ENCODE results near the gene LRRC58. TPM values are rescaled to one million over a fixed set of nuclear protein-coding genes. Genes with fewer than 3 reads are reported as not detected.

LRRC58 gene
- total RNA-seq, 6 experiments from 2014 or later, result 14.2 to 17.9 (median 16.3) TPM

DNA sequence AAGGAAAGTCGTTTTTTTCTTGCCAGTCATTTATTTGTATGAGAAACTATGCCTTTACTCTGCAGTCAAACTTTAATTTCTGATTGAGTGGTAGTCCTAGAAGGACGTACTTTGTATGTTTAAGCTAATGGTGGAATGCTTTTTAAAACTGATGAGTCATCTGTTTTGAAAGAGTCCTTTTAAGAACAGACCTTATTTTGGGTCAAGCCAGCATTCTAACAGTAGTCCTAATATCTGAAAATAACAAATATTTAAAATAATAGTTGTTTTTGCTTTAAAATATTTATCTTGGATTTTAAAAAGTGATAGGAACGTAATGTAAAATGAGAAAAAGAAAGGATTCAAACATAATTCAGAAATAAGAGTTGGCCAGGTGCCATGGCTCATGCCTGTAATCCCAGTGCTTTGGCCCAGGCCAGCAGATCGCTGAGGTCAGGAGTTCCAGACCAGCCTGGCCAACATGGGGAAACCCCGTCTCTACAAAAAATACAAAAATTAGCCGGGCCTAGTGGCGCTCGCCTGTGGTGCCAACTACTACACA lies 1.3 kb upstream of the LRRC58 start:
- peaks cover 8% of the 10 kb centered on the region for H3K27me3 Mint-ChIP-seq (ENCODE audit: insufficient read depth)
- H3K4me3 Mint-ChIP-seq, result peak overlapping the region; percentile 93
- H3K4me1 Mint-ChIP-seq (ENCODE audit: low read depth), result peaks cover 36% of the 10 kb centered on the region
- DNase-seq, result peak; percentile 70
- H3K27ac Mint-ChIP-seq, result peak overlapping the region; percentile 89
- H3K9me3 Mint-ChIP-seq, result no peaks in the 10 kb centered on the region
- no peak for TF ChIP-seq CTCF (IDR thresholded peaks at IDR 0.05)
- peaks cover 8% of the 10 kb centered on the region for H3K36me3 Mint-ChIP-seq (ENCODE audit: low read depth)

- Mint-ChIP-seq H3K27ac (peak overlapping the region; percentile 89), H3K9me3 (no peaks in the 10 kb centered on the region), H3K36me3 (ENCODE audit: low read depth) (peaks cover 8% of the 10 kb centered on the region), H3K4me3 (peak overlapping the region; percentile 93), H3K27me3 (ENCODE audit: insufficient read depth) (peaks cover 3% of the 10 kb centered on the region; the same call in 1 of the 2 replicates), H3K4me1 (ENCODE audit: low read depth) (peaks cover 43% of the 10 kb centered on the region)
- DNase-seq, result no peak
- TF ChIP-seq CTCF (IDR thresholded peaks at IDR 0.05), result no peak
Measured at GRCh38 chr3:120349855-120350125, 636 bp upstream of the LRRC58 start.

DNA sequence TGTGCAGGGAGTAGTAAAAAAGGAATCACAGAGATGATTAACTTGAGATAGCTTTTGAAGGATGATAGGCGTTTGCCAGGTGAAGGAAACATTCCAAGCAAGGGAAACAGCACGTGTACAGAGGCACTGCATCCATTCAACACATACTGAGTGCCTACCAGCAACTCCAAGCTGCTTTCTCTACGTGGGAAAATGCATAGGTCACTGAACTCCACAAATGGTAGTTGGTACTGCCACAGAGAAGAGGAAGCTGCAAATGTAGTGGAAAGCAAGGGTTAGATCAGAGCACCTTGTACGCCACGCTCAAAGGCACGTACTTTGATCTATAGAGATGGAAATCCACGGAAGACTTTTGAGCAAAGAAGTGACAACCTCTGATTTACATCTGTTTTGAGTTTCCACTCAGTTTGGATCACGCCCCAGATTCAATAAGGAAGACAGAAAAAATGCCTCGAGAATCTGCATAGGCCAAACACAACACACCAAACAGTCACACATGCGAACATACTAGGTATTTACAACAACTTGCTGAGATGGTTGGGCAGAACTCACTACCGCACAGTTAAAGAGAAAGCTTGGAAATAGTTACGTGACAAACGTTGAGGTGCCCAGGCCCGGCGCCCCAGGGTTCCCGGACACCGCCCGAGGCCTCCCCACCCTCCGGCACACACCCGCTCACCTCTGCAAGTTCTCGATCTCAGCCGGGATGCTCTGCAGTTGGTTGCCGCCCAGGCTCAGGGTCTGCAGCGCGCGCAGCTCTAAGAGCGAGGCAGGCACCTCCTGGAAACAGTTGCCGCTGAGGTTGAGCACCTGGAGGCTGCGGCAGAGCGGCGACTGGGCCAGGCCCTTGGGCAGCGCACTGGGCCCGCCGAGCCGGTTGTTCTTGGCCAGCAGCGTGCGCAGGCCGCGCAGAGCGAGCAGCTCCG lies 826 bp downstream of the LRRC58 start:
- no peak for TF ChIP-seq CTCF (IDR thresholded peaks at IDR 0.05)
- peaks cover 3% of the 10 kb centered on the region; the same call in 1 of the 2 replicates for H3K27me3 Mint-ChIP-seq (ENCODE audit: insufficient read depth)
- peak overlapping the region; percentile 93 for H3K4me3 Mint-ChIP-seq
- peak overlapping the region; percentile 77 for H3K27ac Mint-ChIP-seq
- no peaks in the 10 kb centered on the region for H3K9me3 Mint-ChIP-seq
- peak; percentile 8 for DNase-seq
- peaks cover 11% of the 10 kb centered on the region for H3K36me3 Mint-ChIP-seq (ENCODE audit: low read depth)
- H3K4me1 Mint-ChIP-seq (ENCODE audit: low read depth), result peaks cover 52% of the 10 kb centered on the region

GRCh38 chr3:120344349-120344748 lies 4.8 kb downstream of the LRRC58 start:
- H3K36me3 Mint-ChIP-seq (ENCODE audit: low read depth), result peaks cover 38% of the 10 kb centered on the region
- no peak for TF ChIP-seq CTCF (IDR thresholded peaks at IDR 0.05)
- H3K27me3 Mint-ChIP-seq (ENCODE audit: insufficient read depth), result peaks cover 1% of the 10 kb centered on the region; the same call in 1 of the 2 replicates
- H3K4me3 Mint-ChIP-seq, result no peak overlapping the region
- no peak overlapping the region for H3K27ac Mint-ChIP-seq
- peak; percentile 11 for DNase-seq
- H3K9me3 Mint-ChIP-seq, result peaks cover 12% of the 10 kb centered on the region
- H3K4me1 Mint-ChIP-seq (ENCODE audit: low read depth), result peaks cover 38% of the 10 kb centered on the region

- Mint-ChIP-seq H3K4me3 (no peak overlapping the region), H3K27me3 (ENCODE audit: insufficient read depth) (no peaks in the 10 kb centered on the region; the same call in 1 of the 2 replicates), H3K27ac (no peak overlapping the region), H3K9me3 (peaks cover 23% of the 10 kb centered on the region), H3K36me3 (ENCODE audit: low read depth) (peaks cover 49% of the 10 kb centered on the region), H3K4me1 (ENCODE audit: low read depth) (peaks cover 25% of the 10 kb centered on the region)
- no peak for DNase-seq
- no peak for TF ChIP-seq CTCF (IDR thresholded peaks at IDR 0.05)
Measured at GRCh38 chr3:120341658-120342346, 7.4 kb downstream of the LRRC58 start.

Measured in HFFc6 (cell line).